Lower leg skin (tissue), 4 donors: ENCODE results near the gene WWOX. TPM values are rescaled to one million over a fixed set of nuclear protein-coding genes. Genes with fewer than 3 reads are reported as not detected.

Experiments used
- DNase-seq, 2 donors: peaks; one replicate each; pipeline ENCODE4 v3.0.0-alpha.2; 2019; ENCODE audit warnings: low spot score in 2 of 2
- H3K4me3 ChIP-seq: fragments of 200-600 bp; sonication (generic); 2 replicates; pipeline ENCODE4 v1.5.1; 2017; ENCODE audit warnings: mild to moderate bottlenecking, low read depth; ENCODE audit not compliant: poor library complexity, severe bottlenecking
- CTCF ChIP-seq, 3 donors: fragments of 450-650 bp; IDR thresholded peaks; one replicate each; pipeline ENCODE4 v1.5.1; 2016; ENCODE audit warnings: antibody characterized with exemption in 3 of 3, mild to moderate bottlenecking in 3 of 3, moderate library complexity in 2 of 3
- POLR2A ChIP-seq, 2 donors: fragments of 450-650 bp; IDR thresholded peaks; one replicate each; pipeline ENCODE4 v1.6.1; 2016 to 2017; ENCODE audit warnings: antibody characterized with exemption in 2 of 2, mild to moderate bottlenecking in 1 of 2, moderate library complexity in 1 of 2
- whole genome bisulfite sequencing, 2 donors: methylation state at CpG; one replicate each; pipeline ENCODE4 v1.1.5; 2018; 5-methylcytosine and 5-hydroxymethylcytosine counted together
- intact Hi-C: fragments of 100-400 bp; cut with DNase I; formaldehyde crosslinking; loops from one replicate; pipeline ENCODE4 v1.15.0; 2023; ENCODE audit warnings: low total_unique reads
- total RNA-seq, 4 donors: library from RNA; depleted of rRNA; stranded (reverse); fragments of >200 nt; gene quantifications; one replicate each; pipeline ENCODE4 v1.1.0, GENCODE V29; 2016

WWOX gene
- total RNA-seq, 4 donors from 2014 or later, result 21.0 to 82.7 (median 36.1) TPM

GRCh38 chr16:78962457-78962929 is 863.0 kb downstream of the WWOX start:
- TF ChIP-seq POLR2A (IDR thresholded peaks at IDR 0.05), result no peak
- no peak overlapping the region for H3K4me3 ChIP-seq
- intact Hi-C loops, result no loop called here
- DNase-seq, result no peak
- WGBS, 2 donors, result 90 to 96% methylated on average over 2 of the region's 2 CpGs

- H3K4me3 ChIP-seq, result no peak overlapping the region
- DNase-seq, result no peak
- no peak for TF ChIP-seq CTCF (IDR thresholded peaks at IDR 0.05)
- no peak for TF ChIP-seq POLR2A (IDR thresholded peaks at IDR 0.05)
- intact Hi-C loops, result no loop called here
- WGBS, 2 donors, result 80 to 88% methylated on average over 20 of the region's 20 CpGs
These were observed 868.5 kb downstream of the WWOX start for GRCh38 chr16:78967948-78968347.

- WGBS, 2 donors, result 52 to 66% methylated on average over 3 of the region's 3 CpGs
- intact Hi-C loops, result no loop called here
These were observed 870.3 kb downstream of the WWOX start for GRCh38 chr16:78969721-78970120.

GRCh38 chr16:78970650-78971049 is 871.2 kb downstream of the WWOX start:
- TF ChIP-seq POLR2A (IDR thresholded peaks at IDR 0.05) (no peak), CTCF (IDR thresholded peaks at IDR 0.05) (no peak)
- intact Hi-C loops, result no loop called here
- WGBS, 2 donors, result 75 to 92% methylated on average over 2 of the region's 2 CpGs
- no peak for DNase-seq
- no peak overlapping the region for H3K4me3 ChIP-seq

More at GRCh38 chr16:78969721-78970120, 870.3 kb downstream of the WWOX start:
- TF ChIP-seq CTCF (IDR thresholded peaks at IDR 0.05) (no peak), POLR2A (IDR thresholded peaks at IDR 0.05) (no peak)
- no peak for DNase-seq
- H3K4me3 ChIP-seq, result no peak overlapping the region

GRCh38 chr16:78972006-78972405 is 872.6 kb downstream of the WWOX start:
- H3K4me3 ChIP-seq, result no peak overlapping the region
- no peak for DNase-seq
- WGBS, 2 donors, result 88 to 90% methylated on average over 10 of the region's 10 CpGs
- intact Hi-C loops, result no loop called here
- no peak for TF ChIP-seq POLR2A (IDR thresholded peaks at IDR 0.05)
- no peak for TF ChIP-seq CTCF (IDR thresholded peaks at IDR 0.05)

- TF ChIP-seq CTCF (IDR thresholded peaks at IDR 0.05), result no peak
- no peak for TF ChIP-seq POLR2A (IDR thresholded peaks at IDR 0.05)
- 79 to 80% methylated on average over 13 of the region's 13 CpGs for WGBS, 2 donors
- H3K4me3 ChIP-seq, result no peak overlapping the region
- intact Hi-C loops, result no loop called here
- no peak for DNase-seq
These were observed 873.5 kb downstream of the WWOX start for GRCh38 chr16:78972986-78973385.
